ENCODE results near the gene ARHGAP6.

- TF ChIP-seq CTCF (conservative IDR thresholded peaks at IDR 0.05; ENCODE audit: low read depth in 2 of 2), result no peak
- TF ChIP-seq EZH2 (IDR thresholded peaks at IDR 0.05; ENCODE audit: low read depth, unreplicated experiment), result no peak
- TF ChIP-seq CREB1 (CRISPR knock-in tag; IDR thresholded peaks at IDR 0.05; ENCODE audit: low read depth), result no peak
- no peak for TF ChIP-seq ETS1 (IDR thresholded peaks at IDR 0.05)
- TF ChIP-seq POLR2AphosphoS5 (IDR thresholded peaks at IDR 0.05; ENCODE audit: low read depth), result no peak
- no peak for TF ChIP-seq REST (IDR thresholded peaks at IDR 0.05; ENCODE audit: unreplicated experiment)
- TF ChIP-seq EZH2phosphoT487 (IDR thresholded peaks at IDR 0.05; ENCODE audit: unreplicated experiment), result no peak
- TF ChIP-seq ZNF114 (CRISPR knock-in tag; IDR thresholded peaks at IDR 0.05), result no peak
Observed at GRCh38 chrX:11109968-11110367, 555.8 kb downstream of the ARHGAP6 start.
